Cardiac muscle cell (in vitro differentiated cells and primary cell): ENCODE measurements around the gene TMEM222. TPM values are rescaled to one million over a fixed set of nuclear protein-coding genes. Genes with fewer than 3 reads are reported as not detected.

Experiments used
- DNase-seq, 2 donors: peaks; one replicate each; pipeline versions ENCODE4 v3.0.0 to v3.0.0-alpha.2; 2010 to 2017; ENCODE audit warnings: low read depth in 1 of 2, low spot score in 1 of 2
- H3K27ac ChIP-seq: fragments of 200-600 bp; sonication (generic); 2 replicates; pipeline ENCODE4 v1.5.1; 2016
- H3K27me3 ChIP-seq: fragments of 200-600 bp; sonication (generic); 2 replicates; pipeline ENCODE4 v1.6.0; 2016; ENCODE audit warnings: control low read depth
- H3K36me3 ChIP-seq: fragments of 200-600 bp; sonication (generic); 2 replicates; pipeline ENCODE4 v1.5.1; 2016; ENCODE audit warnings: control low read depth
- H3K4me1 ChIP-seq: fragments of 200-600 bp; sonication (generic); 2 replicates; pipeline ENCODE4 v1.8.1; 2017; ENCODE audit warnings: low read depth, mild to moderate bottlenecking, mixed run types
- H3K4me3 ChIP-seq: fragments of 200-600 bp; sonication (generic); 2 replicates; pipeline ENCODE4 v1.5.1; 2016; ENCODE audit warnings: mild to moderate bottlenecking
- H3K9me3 ChIP-seq: fragments of 200-600 bp; sonication (generic); 2 replicates; pipeline ENCODE4 v1.5.1; 2017; ENCODE audit warnings: low read depth, mild to moderate bottlenecking, control low read depth
- CTCF ChIP-seq: IDR thresholded peaks from 2 replicates; pipeline ENCODE4 v1.5.1; 2012; ENCODE audit warnings: low read depth, mild to moderate bottlenecking, low read length
- polyA plus RNA-seq: library from polyadenylated mRNA; unstranded; fragments of >200 nt; fragmentation: Nextera tagmentation; extraction: Ambion mirVana; gene quantifications from 2 replicates; pipeline ENCODE4 v1.2.1, GENCODE V29; 2016
- total RNA-seq: library from RNA; depleted of rRNA; stranded (reverse); fragments of >200 nt; gene quantifications from 2 replicates; pipeline ENCODE4 v1.2.3, GENCODE V29; 2016

Gene TMEM222
- total and polyA plus RNA-seq, 2 experiments from 2014 or later, result 39.6 to 55.2 TPM

GRCh38 chr1:27349784-27350662 is 28.1 kb downstream of the TMEM222 start:
- Histone ChIP-seq H3K27ac (peak overlapping the region; percentile 24), H3K36me3 (no peaks in the 10 kb centered on the region), H3K4me3 (peak overlapping the region; percentile 47), H3K27me3 (no peaks in the 10 kb centered on the region), H3K4me1 (peaks cover 5% of the 10 kb centered on the region), H3K9me3 (no peaks in the 10 kb centered on the region)
- no peak for TF ChIP-seq CTCF
- peak; percentile 83 to 89 for DNase-seq

GRCh38 chr1:27350663-27351540 is 28.9 kb downstream of the TMEM222 start:
- Histone ChIP-seq H3K4me3 (peak overlapping the region; percentile 47), H3K4me1 (peaks cover 5% of the 10 kb centered on the region), H3K27me3 (no peaks in the 10 kb centered on the region), H3K27ac (peak overlapping the region; percentile 53), H3K9me3 (no peaks in the 10 kb centered on the region), H3K36me3 (no peaks in the 10 kb centered on the region)
- peak; percentile 60 to 98 for DNase-seq
- peak; percentile 23 for TF ChIP-seq CTCF

- H3K36me3 ChIP-seq, result no peaks in the 10 kb centered on the region
- H3K9me3 ChIP-seq, result no peaks in the 10 kb centered on the region
- peak overlapping the region; percentile 53 for H3K27ac ChIP-seq
- peak overlapping the region; percentile 47 for H3K4me3 ChIP-seq
- H3K27me3 ChIP-seq, result no peaks in the 10 kb centered on the region
- peaks cover 5% of the 10 kb centered on the region for H3K4me1 ChIP-seq
- TF ChIP-seq CTCF, result no peak
- DNase-seq, result no peak
These were observed 29.7 kb downstream of the TMEM222 start for GRCh38 chr1:27351541-27352107.

GRCh38 chr1:27353166-27353565 is 31.2 kb downstream of the TMEM222 start:
- Histone ChIP-seq H3K4me1 (peaks cover 8% of the 10 kb centered on the region), H3K9me3 (no peaks in the 10 kb centered on the region), H3K36me3 (no peaks in the 10 kb centered on the region), H3K27me3 (peaks cover under 1% of the 10 kb centered on the region), H3K27ac (no peak overlapping the region), H3K4me3 (no peak overlapping the region)
- TF ChIP-seq CTCF, result no peak
- no peak for DNase-seq

GRCh38 chr1:27353629-27354028 is 31.7 kb downstream of the TMEM222 start:
- Histone ChIP-seq H3K36me3 (no peaks in the 10 kb centered on the region), H3K27me3 (peaks cover 5% of the 10 kb centered on the region), H3K4me1 (peaks cover 8% of the 10 kb centered on the region), H3K27ac (no peak overlapping the region), H3K9me3 (no peaks in the 10 kb centered on the region), H3K4me3 (no peak overlapping the region)
- no peak for DNase-seq
- TF ChIP-seq CTCF, result no peak
